GM18868 (cell line): ENCODE measurements around the gene RNF38.
"Not testable (repeated sequence)": the region's sequence is repeated elsewhere in the genome, so short reads cannot be mapped to it uniquely, and the experiment has no call there.

Experiments used
- ATAC-seq: cut with Tn5 transposase; IDR thresholded peaks from one replicate; pipeline ENCODE4 v1.9.1; 2021; ENCODE audit warnings: mild to moderate bottlenecking, moderate library complexity; ENCODE audit not compliant: unreplicated experiment

RNF38 gene

GRCh38 chr9:36297798-36298197, 102.3 kb downstream of the RNF38 start:
- no peak for ATAC-seq

- not testable (repeated sequence) for ATAC-seq
These were observed 105.1 kb downstream of the RNF38 start for GRCh38 chr9:36294996-36295395.

GRCh38 chr9:36293918-36294317, 106.2 kb downstream of the RNF38 start:
- no peak for ATAC-seq

GRCh38 chr9:36293171-36293570, 106.9 kb downstream of the RNF38 start:
- ATAC-seq: no peak

GRCh38 chr9:36292641-36293040, 107.4 kb downstream of the RNF38 start:
- ATAC-seq: no peak

GRCh38 chr9:36290996-36291395, 109.1 kb downstream of the RNF38 start:
- no peak for ATAC-seq

- no peak for ATAC-seq
These were observed 110.1 kb downstream of the RNF38 start for GRCh38 chr9:36289836-36290435.

- no peak for ATAC-seq
These were observed 112.0 kb downstream of the RNF38 start for GRCh38 chr9:36288070-36288469.
